Measurements from ENCODE around the gene MMP7.

Gene MMP7

DNA sequence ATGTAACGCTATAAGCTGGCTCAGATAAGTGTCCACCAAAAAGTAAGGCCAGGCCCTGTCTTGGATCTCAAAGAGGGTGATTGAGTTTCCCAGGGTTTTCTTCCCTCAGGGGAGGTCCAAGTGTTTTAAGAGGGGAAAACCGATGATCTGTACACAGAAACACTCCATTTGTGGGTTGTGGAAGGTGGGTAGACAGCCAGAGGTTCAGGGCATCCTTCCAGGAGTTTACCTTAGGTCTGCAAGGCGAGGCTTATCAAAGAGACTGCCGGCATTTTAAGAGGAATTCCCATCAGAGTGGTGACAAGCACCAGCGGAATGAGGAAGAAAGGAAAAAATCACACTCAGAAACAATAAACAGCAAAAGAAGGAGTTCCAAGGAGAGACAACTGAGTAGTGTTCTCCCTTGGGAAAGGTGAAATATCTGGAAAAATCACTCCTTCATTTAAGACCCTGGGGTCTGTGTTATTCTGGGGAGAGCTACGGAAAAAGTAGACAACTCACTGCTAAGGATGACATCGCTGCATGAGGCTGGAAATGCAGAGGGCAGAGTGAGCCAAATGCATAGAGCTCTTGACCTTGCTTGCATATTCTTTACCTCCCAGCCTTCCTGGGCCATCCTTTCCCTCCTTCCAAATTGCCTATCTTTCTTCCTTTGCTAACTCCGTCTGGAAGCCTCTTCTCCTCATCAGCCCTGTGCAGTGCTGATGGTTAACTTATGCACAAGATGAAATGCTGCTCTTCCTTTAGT, 22.1 kb upstream of the MMP7 start:
- H3K27me3 Mint-ChIP-seq, result no peaks in the 10 kb centered on the region
- no peak overlapping the region for H3K27ac Mint-ChIP-seq
- no peaks in the 10 kb centered on the region for H3K9me3 Mint-ChIP-seq
- peaks cover 11% of the 10 kb centered on the region for H3K4me1 Mint-ChIP-seq (ENCODE audit: low read depth)
- H3K36me3 Mint-ChIP-seq (ENCODE audit: low read depth), result no peaks in the 10 kb centered on the region
- no peak overlapping the region for H3K4me3 Mint-ChIP-seq

DNA sequence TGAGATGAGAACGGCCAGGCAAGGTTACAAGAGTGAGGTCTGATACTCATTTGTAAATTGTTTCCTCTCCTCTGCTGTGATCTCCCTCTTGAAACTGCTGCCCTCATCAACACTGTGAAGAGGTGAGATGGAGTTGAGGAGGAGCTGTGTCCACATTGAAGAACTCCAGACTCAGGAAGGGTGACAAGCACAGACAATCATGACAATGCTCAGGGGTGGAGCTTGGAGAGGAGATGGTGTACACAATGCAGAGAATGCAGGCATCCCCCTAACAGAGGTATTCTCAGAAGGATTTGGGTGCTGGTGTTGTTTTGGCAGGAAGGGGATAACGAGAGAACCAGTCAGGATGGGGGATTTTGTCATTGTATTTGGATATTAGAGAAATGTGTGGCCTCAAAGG, 21.5 kb upstream of the MMP7 start:
- Mint-ChIP-seq H3K9me3 (no peaks in the 10 kb centered on the region), H3K4me3 (no peak overlapping the region), H3K4me1 (ENCODE audit: low read depth) (peaks cover 14% of the 10 kb centered on the region), H3K27ac (peak overlapping the region; percentile 9), H3K36me3 (ENCODE audit: low read depth) (no peaks in the 10 kb centered on the region), H3K27me3 (no peaks in the 10 kb centered on the region)

DNA sequence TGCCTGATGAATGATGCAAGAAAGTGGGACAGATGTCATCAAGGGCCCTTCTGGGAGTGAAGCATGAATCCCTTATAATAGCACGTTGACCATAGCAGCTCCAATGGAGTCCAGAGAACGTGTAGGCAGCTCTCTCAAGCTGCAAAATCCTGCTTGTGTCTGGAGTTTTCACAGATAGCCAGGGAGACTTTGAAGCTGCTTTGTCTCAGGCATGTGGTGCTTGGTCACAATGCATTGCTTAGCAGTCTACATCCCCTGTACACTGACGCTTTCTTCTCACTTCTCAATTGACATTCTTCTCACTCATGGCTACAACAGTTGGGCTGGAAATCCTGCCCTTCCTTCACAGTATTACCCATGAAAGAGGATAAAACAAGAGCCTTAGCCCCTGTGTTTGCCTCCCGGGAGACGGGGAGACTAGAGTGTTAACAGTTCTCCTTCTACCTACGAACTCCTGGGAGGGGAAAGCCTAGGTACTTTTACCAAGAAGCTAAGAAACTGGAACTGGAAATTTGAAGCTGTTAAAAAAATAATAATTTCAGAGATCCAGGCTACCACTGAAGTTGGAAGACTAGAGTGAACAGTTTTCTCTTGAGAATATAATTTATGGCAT, 20.7 kb upstream of the MMP7 start:
- H3K27me3 Mint-ChIP-seq, result no peaks in the 10 kb centered on the region
- no peaks in the 10 kb centered on the region for H3K36me3 Mint-ChIP-seq (ENCODE audit: low read depth)
- H3K27ac Mint-ChIP-seq, result no peak overlapping the region
- no peaks in the 10 kb centered on the region for H3K9me3 Mint-ChIP-seq
- H3K4me3 Mint-ChIP-seq, result no peak overlapping the region
- peaks cover 21% of the 10 kb centered on the region for H3K4me1 Mint-ChIP-seq (ENCODE audit: low read depth)

DNA sequence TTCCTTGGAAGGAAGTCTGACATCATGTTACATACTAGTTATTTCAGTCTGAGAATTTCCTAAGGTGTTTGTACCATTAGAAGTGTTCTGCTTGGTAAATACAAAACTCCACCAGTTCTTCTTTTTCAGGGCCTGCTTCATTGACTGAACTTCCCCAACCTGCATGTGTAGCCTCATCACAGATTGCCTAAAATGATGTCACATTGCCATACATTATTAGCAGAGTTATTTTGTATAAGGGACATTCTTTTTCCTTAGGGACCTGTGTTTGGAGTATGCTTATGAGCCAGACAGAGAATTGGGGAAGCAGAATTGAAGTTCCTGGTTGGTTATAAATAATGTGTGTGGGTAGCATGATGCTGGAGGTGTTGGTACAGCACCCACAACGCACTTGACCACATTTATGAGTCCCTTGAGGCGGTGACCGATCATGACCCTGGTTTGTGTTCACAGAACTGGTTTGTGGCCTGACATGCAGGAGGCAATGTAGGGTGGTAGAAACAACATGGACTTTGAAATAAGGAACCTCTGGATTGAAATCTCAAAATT, 16.4 kb upstream of the MMP7 start:
- no peaks in the 10 kb centered on the region for H3K9me3 Mint-ChIP-seq
- H3K36me3 Mint-ChIP-seq (ENCODE audit: low read depth), result no peaks in the 10 kb centered on the region
- H3K27ac Mint-ChIP-seq, result peak overlapping the region; percentile 73
- no peak overlapping the region for H3K4me3 Mint-ChIP-seq
- H3K4me1 Mint-ChIP-seq (ENCODE audit: low read depth), result peaks cover 30% of the 10 kb centered on the region
- H3K27me3 Mint-ChIP-seq, result no peaks in the 10 kb centered on the region

DNA sequence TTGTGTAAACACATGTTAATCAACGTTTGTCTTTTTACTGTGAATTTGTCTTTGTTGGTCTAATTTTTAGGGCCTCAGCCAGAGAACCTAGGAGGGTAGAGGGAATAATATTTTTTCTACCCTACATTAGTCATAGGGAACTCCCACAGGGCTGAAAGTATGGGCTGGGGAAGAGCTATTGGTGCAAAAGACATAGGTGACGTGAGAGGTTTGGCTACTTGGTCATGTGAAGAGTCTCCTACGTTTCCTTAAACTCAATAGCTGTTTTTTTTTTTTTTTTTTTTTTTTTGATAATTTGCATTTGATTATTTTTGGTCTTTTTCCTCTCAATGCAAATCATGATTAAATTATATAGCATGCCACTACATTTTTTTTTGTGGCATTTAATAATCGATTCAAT, 15.9 kb upstream of the MMP7 start:
- H3K27ac Mint-ChIP-seq, result peak overlapping the region; percentile 73
- H3K36me3 Mint-ChIP-seq (ENCODE audit: low read depth), result no peaks in the 10 kb centered on the region
- H3K9me3 Mint-ChIP-seq, result no peaks in the 10 kb centered on the region
- peaks cover 26% of the 10 kb centered on the region for H3K4me1 Mint-ChIP-seq (ENCODE audit: low read depth)
- no peaks in the 10 kb centered on the region for H3K27me3 Mint-ChIP-seq
- H3K4me3 Mint-ChIP-seq, result no peak overlapping the region

DNA sequence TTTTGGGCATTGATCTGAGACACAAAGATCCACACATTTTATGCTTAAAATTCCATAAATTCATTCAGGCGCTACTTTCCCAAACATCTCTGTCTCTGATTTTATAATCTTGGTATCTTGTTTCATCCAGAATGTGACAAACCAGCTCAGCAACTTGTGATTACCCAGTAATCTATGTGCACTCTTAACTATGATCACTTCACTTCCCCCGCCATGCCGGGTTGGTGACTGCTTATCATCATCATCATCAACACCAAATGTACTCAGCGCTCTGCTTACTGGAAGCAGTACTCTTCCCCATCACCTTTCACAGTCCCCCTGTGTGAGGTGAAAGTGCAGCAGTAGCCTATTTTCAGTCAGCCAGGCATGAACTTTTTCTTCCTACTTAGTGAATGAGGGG, 15.2 kb upstream of the MMP7 start:
- Mint-ChIP-seq H3K4me1 (ENCODE audit: low read depth) (peaks cover 23% of the 10 kb centered on the region), H3K9me3 (no peaks in the 10 kb centered on the region), H3K27ac (peak overlapping the region; percentile 73), H3K4me3 (no peak overlapping the region), H3K27me3 (no peaks in the 10 kb centered on the region), H3K36me3 (ENCODE audit: low read depth) (no peaks in the 10 kb centered on the region)

DNA sequence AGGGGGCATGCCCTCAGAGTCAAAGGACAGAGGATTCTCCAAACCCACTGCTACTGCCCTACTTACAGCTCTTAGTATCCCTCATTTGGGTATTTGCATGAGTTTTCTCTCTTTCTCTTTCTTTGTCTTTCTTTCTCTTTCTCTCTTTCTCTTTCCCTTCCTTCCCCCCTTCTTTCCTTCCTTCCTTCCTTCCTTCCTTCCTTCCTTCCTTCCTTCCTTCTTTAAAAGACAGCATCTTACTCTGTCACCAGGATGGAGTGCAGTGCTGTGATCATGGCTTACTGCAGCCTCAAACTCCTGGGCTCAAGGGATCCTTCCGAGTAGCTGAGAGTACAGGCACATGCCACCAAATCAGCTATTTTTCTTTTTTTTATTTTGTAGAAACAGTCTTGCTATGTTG, 14.0 kb upstream of the MMP7 start:
- Mint-ChIP-seq H3K27me3 (no peaks in the 10 kb centered on the region), H3K9me3 (no peaks in the 10 kb centered on the region), H3K4me1 (ENCODE audit: low read depth) (peaks cover 23% of the 10 kb centered on the region), H3K36me3 (ENCODE audit: low read depth) (no peaks in the 10 kb centered on the region), H3K4me3 (no peak overlapping the region), H3K27ac (peak overlapping the region; percentile 50)

DNA sequence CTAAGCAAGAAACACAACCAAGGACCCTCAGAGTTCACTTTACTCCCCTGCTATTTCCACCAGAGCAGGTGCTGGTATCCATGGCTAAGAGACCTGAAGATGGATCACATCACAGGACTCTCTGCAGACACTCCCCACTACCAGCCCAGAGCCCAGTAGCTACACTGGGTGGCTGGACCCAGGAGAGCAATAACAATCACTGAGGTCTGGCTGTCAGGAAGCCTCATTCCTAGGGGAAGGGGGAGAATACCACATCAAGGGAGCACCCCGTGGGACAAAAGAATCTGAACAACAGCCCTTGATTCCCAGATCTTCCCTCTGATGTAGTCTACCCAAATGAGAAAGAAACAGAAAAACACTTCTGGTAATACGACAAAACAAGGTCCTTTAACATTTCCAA, 9.0 kb upstream of the MMP7 start:
- no peaks in the 10 kb centered on the region for H3K27me3 Mint-ChIP-seq
- no peaks in the 10 kb centered on the region for H3K9me3 Mint-ChIP-seq
- H3K27ac Mint-ChIP-seq, result no peak overlapping the region
- H3K4me3 Mint-ChIP-seq, result no peak overlapping the region
- no peaks in the 10 kb centered on the region for H3K36me3 Mint-ChIP-seq (ENCODE audit: low read depth)
- peaks cover 6% of the 10 kb centered on the region for H3K4me1 Mint-ChIP-seq (ENCODE audit: low read depth)

DNA sequence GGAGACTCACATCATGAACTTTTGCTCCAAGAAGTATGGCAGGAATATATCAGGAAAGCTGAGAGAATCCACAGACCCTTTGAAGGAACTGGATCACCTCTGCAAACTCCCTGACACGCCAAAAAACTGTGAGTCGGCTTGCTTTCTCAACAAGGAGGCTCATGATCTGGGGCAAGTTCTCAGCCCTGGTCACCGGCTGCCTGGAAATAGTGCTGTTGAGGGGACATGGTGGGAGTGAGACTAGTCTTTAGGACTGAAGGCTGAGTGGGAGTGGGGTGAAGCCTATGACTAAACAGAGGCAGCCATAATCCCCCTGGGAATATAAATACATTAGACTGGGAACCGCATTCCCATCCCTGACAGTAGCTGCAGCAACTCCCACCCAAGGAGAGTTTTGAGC, 8.4 kb upstream of the MMP7 start:
- no peak overlapping the region for H3K27ac Mint-ChIP-seq
- no peaks in the 10 kb centered on the region for H3K36me3 Mint-ChIP-seq (ENCODE audit: low read depth)
- H3K4me1 Mint-ChIP-seq (ENCODE audit: low read depth), result peaks cover 4% of the 10 kb centered on the region
- H3K9me3 Mint-ChIP-seq, result no peaks in the 10 kb centered on the region
- no peak overlapping the region for H3K4me3 Mint-ChIP-seq
- H3K27me3 Mint-ChIP-seq, result no peaks in the 10 kb centered on the region

DNA sequence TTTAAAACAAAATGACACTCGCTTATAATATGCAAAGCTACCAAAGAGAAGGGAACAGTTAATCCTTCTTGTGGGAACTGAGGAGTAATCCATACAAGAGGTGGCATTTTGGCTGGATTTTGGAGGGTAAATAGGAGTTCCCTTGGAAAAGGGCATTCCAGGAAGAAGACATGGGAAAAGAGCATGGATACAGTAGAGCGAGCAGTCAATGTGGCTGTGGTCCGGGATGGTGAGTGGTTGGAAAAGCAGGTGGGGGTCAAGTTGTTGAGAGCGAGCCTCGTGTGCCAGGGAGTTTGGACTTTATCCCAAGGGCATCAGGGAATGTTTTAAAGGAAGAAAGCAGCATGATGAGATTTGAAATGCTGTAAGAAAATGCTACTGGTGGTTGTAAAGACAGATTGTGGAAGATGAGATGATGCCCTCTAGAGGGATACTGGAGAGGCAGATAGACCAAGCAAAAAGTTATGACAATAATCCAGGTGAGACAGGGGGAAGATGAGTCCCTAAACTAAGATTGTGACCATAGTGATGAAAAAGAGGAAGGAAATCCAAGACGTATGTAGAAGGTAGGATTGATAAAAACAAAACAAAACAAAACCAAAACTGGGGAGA, 3.8 kb upstream of the MMP7 start:
- Mint-ChIP-seq H3K4me1 (ENCODE audit: low read depth) (peaks cover 4% of the 10 kb centered on the region), H3K27me3 (no peaks in the 10 kb centered on the region), H3K9me3 (no peaks in the 10 kb centered on the region), H3K4me3 (no peak overlapping the region), H3K27ac (peak overlapping the region; percentile 4), H3K36me3 (ENCODE audit: low read depth) (no peaks in the 10 kb centered on the region)

DNA sequence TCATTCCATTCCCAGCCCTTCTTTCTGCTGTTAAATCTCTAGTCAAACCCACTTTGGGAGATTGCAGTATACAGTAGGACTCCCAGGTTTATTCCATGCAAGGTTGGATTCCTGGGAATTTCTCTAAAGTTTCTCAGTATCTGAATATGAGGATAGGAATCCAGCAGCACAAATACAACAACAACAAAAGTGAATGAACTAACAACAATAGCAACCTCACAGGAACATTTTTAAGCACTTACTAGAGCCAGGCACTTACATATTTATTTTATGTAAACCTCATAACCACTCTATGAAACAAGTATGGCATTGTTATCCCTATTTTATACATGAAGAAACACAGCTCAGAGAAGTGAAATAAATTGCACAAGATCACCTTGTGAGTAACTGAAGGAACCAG, 1.9 kb downstream of the MMP7 start:
- no peak overlapping the region for H3K27ac Mint-ChIP-seq
- H3K36me3 Mint-ChIP-seq (ENCODE audit: low read depth), result no peaks in the 10 kb centered on the region
- H3K4me1 Mint-ChIP-seq (ENCODE audit: low read depth), result no peaks in the 10 kb centered on the region
- H3K4me3 Mint-ChIP-seq, result no peak overlapping the region
- no peaks in the 10 kb centered on the region for H3K9me3 Mint-ChIP-seq
- no peaks in the 10 kb centered on the region for H3K27me3 Mint-ChIP-seq

DNA sequence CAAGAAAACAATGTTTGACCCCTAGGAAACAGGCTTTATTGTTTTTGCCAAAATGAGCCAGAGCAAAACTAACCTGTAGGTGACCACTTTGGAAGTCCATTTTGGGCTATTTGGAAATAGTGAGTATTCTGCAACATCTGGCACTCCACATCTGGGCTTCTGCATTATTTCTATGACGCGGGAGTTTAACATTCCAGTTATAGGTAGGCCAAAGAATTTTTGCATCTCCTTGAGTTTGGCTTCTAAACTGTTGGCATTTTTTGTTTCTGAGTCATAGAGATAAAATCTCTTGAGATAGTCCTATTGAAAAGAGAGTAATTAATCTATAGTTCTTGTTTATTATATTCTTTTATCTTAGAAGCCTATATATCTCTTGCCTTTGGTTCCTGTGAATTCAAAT, 2.9 kb downstream of the MMP7 start:
- no peak overlapping the region for H3K4me3 Mint-ChIP-seq
- no peak overlapping the region for H3K27ac Mint-ChIP-seq
- peaks cover 1% of the 10 kb centered on the region for H3K27me3 Mint-ChIP-seq
- no peaks in the 10 kb centered on the region for H3K9me3 Mint-ChIP-seq
- peaks cover 2% of the 10 kb centered on the region for H3K4me1 Mint-ChIP-seq (ENCODE audit: low read depth)
- H3K36me3 Mint-ChIP-seq (ENCODE audit: low read depth), result no peaks in the 10 kb centered on the region

DNA sequence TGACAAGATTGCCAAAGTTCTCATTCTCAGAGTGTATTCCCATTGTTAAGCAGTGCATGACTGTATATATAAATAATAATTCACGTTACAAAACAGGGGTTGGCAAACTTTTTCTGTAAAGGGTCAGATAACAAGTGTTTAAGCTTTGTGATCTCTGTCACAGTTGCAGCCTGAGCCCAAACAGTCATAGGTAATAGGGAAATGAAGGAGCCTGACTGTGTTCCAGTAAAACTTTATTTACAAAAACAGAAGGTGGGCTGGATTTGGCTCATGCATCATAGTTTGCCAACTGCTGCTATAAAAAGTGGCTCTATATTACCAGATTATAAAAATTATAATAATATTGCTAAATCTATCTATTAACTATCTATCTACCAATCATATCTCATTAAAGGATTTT, 3.5 kb downstream of the MMP7 start:
- peaks cover 7% of the 10 kb centered on the region for H3K27me3 Mint-ChIP-seq
- H3K36me3 Mint-ChIP-seq (ENCODE audit: low read depth), result no peaks in the 10 kb centered on the region
- H3K27ac Mint-ChIP-seq, result no peak overlapping the region
- no peaks in the 10 kb centered on the region for H3K9me3 Mint-ChIP-seq
- H3K4me3 Mint-ChIP-seq, result no peak overlapping the region
- peaks cover 3% of the 10 kb centered on the region for H3K4me1 Mint-ChIP-seq (ENCODE audit: low read depth)

DNA sequence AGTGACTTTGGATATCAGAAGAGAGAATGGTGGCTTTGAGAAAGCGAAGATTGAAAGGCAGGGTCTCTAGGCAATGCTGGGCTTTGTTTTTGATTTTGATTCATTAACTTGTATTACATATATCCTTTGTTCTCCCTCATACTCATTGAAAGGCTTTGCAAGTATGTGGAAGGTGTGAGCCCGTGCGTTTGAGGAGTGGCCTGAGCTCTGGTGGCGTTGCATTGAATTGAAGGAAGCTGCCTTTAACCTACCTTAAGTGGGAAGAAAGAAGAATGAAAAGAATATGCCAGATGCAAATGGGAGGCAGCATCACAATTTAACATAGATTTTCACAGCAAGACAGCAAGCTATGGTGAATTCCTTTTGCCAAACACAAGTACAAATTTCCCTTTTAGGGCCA, 6.7 kb downstream of the MMP7 start:
- peaks cover 3% of the 10 kb centered on the region for H3K4me1 Mint-ChIP-seq (ENCODE audit: low read depth)

DNA sequence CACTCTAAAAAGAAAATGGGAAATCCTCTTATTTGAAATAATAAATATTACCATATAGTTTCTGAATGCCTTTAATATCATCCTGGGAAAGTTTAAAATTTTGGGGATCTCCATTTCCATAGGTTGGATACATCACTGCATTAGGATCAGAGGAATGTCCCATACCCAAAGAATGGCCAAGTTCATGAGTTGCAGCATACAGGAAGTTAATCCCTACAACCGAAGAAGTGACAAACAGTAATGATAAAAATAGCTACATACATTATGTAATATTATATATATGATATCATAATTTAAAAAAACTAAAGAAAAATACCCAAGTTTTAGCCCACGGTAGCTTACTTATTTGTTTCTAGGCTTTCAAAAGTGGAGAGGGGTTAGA, 7.4 kb downstream of the MMP7 start:
- Mint-ChIP-seq H3K27me3 (peaks cover 11% of the 10 kb centered on the region), H3K27ac (no peak overlapping the region), H3K36me3 (ENCODE audit: low read depth) (no peaks in the 10 kb centered on the region), H3K9me3 (no peaks in the 10 kb centered on the region), H3K4me1 (ENCODE audit: low read depth) (peaks cover 3% of the 10 kb centered on the region), H3K4me3 (no peak overlapping the region)

More for the DNA sequence above, 6.7 kb downstream of the MMP7 start:
- Mint-ChIP-seq H3K36me3 (ENCODE audit: low read depth) (no peaks in the 10 kb centered on the region), H3K4me3 (no peak overlapping the region), H3K9me3 (no peaks in the 10 kb centered on the region), H3K27me3 (peaks cover 11% of the 10 kb centered on the region), H3K27ac (no peak overlapping the region)
